ENCODE data around the gene MGST2. TPM values are rescaled to one million over a fixed set of nuclear protein-coding genes. Genes with fewer than 3 reads are reported as not detected.

MGST2 gene
- total and polyA plus RNA-seq, 4 donors: 51.7 to 171 (median 60.1) TPM

GRCh38 chr4:139718833-139719232 is 53.2 kb downstream of the MGST2 start:
- Histone ChIP-seq H3K27ac (ENCODE audit: low read depth in 1 of 2, low read length in 1 of 2) (no peak overlapping the region), H3K9ac (ENCODE audit: insufficient read depth in 1 of 2, low read length in 2 of 2) (no peak overlapping the region), H3K4me3 (no peak overlapping the region), H3K4me1 (ENCODE audit: control insufficient read depth in 5 of 5, insufficient read depth in 5 of 5, low read length in 5 of 5) (peaks cover 0 to 8% (median 2%) of the 10 kb centered on the region in 5 donors), H3K27me3 (ENCODE audit: control insufficient read depth in 3 of 3, insufficient read depth in 3 of 3, low read length in 2 of 3) (no peaks in the 10 kb centered on the region), H3K9me3 (ENCODE audit: control insufficient read depth in 4 of 4, insufficient read depth in 3 of 4, low read length in 3 of 4) (no peaks in the 10 kb centered on the region), H3K36me3 (ENCODE audit: control insufficient read depth in 4 of 4, insufficient read depth in 4 of 4, low read length in 4 of 4) (peaks cover 0 to 21% (median 16%) of the 10 kb centered on the region in 4 donors)
- DNase-seq (no peak), ATAC-seq (ENCODE audit: insufficient read depth, low FRiP score) (no peak)
- no peak for TF ChIP-seq CTCF (IDR thresholded peaks at IDR 0.05; ENCODE audit: control extremely low read depth, extremely low read depth)
- WGBS, 2 donors: 90 to 94% methylated on average over 10 of the region's 10 CpGs

- WGBS, 2 donors: 97 to 99% methylated on average over 16 of the region's 16 CpGs
- no peak for TF ChIP-seq CTCF (IDR thresholded peaks at IDR 0.05; ENCODE audit: control extremely low read depth, extremely low read depth)
- H3K9ac ChIP-seq (ENCODE audit: insufficient read depth in 1 of 2, low read length in 2 of 2): no peak overlapping the region
- peaks cover 0 to 21% (median 16%) of the 10 kb centered on the region in 4 donors for H3K36me3 ChIP-seq (ENCODE audit: control insufficient read depth in 4 of 4, insufficient read depth in 4 of 4, low read length in 4 of 4)
- no peaks in the 10 kb centered on the region for H3K27me3 ChIP-seq (ENCODE audit: control insufficient read depth in 3 of 3, insufficient read depth in 3 of 3, low read length in 2 of 3)
- no peaks in the 10 kb centered on the region for H3K9me3 ChIP-seq (ENCODE audit: control insufficient read depth in 4 of 4, insufficient read depth in 3 of 4, low read length in 3 of 4)
- H3K4me3 ChIP-seq: no peak overlapping the region
- ATAC-seq (ENCODE audit: insufficient read depth, low FRiP score) (no peak), DNase-seq (no peak)
- no peak overlapping the region for H3K27ac ChIP-seq (ENCODE audit: low read depth in 1 of 2, low read length in 1 of 2)
- peaks cover 0 to 8% (median 2%) of the 10 kb centered on the region in 5 donors for H3K4me1 ChIP-seq (ENCODE audit: control insufficient read depth in 5 of 5, insufficient read depth in 5 of 5, low read length in 5 of 5)
Observed at GRCh38 chr4:139719381-139720101, 53.9 kb downstream of the MGST2 start.

- no peaks in the 10 kb centered on the region for H3K9me3 ChIP-seq (ENCODE audit: control insufficient read depth in 4 of 4, insufficient read depth in 3 of 4, low read length in 3 of 4)
- no peak overlapping the region for H3K4me3 ChIP-seq
- no peaks in the 10 kb centered on the region for H3K27me3 ChIP-seq (ENCODE audit: control insufficient read depth in 3 of 3, insufficient read depth in 3 of 3, low read length in 2 of 3)
- no peak for ATAC-seq (ENCODE audit: insufficient read depth, low FRiP score)
- no peak overlapping the region for H3K27ac ChIP-seq (ENCODE audit: low read depth in 1 of 2, low read length in 1 of 2)
- peaks cover 0 to 8% (median 2%) of the 10 kb centered on the region in 5 donors for H3K4me1 ChIP-seq (ENCODE audit: control insufficient read depth in 5 of 5, insufficient read depth in 5 of 5, low read length in 5 of 5)
- TF ChIP-seq CTCF (IDR thresholded peaks at IDR 0.05; ENCODE audit: control extremely low read depth, extremely low read depth): no peak
- 78 to 79% methylated on average over 6 of the region's 6 CpGs for WGBS, 2 donors
- H3K36me3 ChIP-seq (ENCODE audit: control insufficient read depth in 4 of 4, insufficient read depth in 4 of 4, low read length in 4 of 4): peaks cover 0 to 21% (median 18%) of the 10 kb centered on the region in 4 donors
- H3K9ac ChIP-seq (ENCODE audit: insufficient read depth in 1 of 2, low read length in 2 of 2): no peak overlapping the region
- peak in 1 of 3 donors; percentile 30 for DNase-seq
Observed at GRCh38 chr4:139720806-139721205, 55.2 kb downstream of the MGST2 start.

All from lung (tissue), 12 donors.